ENCODE measurements around the gene DIAPH3.

Gene DIAPH3

GRCh38 chr13:59873856-59874255 lies 289.9 kb downstream of the DIAPH3 start:
- no peak for DNase-seq (ENCODE audit: low spot score)

- no peak for DNase-seq (ENCODE audit: low spot score)
These were observed 290.4 kb downstream of the DIAPH3 start for GRCh38 chr13:59873309-59873708.

- no peak for DNase-seq (ENCODE audit: low spot score)
These were observed 295.9 kb downstream of the DIAPH3 start for GRCh38 chr13:59867867-59868266.

GRCh38 chr13:59865398-59865797 lies 298.3 kb downstream of the DIAPH3 start:
- DNase-seq (ENCODE audit: low spot score) = no peak

- no peak for DNase-seq (ENCODE audit: low spot score)
These were observed 300.1 kb downstream of the DIAPH3 start for GRCh38 chr13:59863621-59864020.

- no peak for DNase-seq (ENCODE audit: low spot score)
These were observed 302.1 kb downstream of the DIAPH3 start for GRCh38 chr13:59861676-59862075.

GRCh38 chr13:59856281-59856810 lies 307.4 kb downstream of the DIAPH3 start:
- no peak for DNase-seq (ENCODE audit: low spot score)

- no peak for DNase-seq (ENCODE audit: low spot score)
These were observed 316.7 kb downstream of the DIAPH3 start for GRCh38 chr13:59846845-59847620.

- DNase-seq (ENCODE audit: low spot score) = no peak
These were observed 320.7 kb downstream of the DIAPH3 start for GRCh38 chr13:59843040-59843439.

GRCh38 chr13:59842507-59842906 lies 321.2 kb downstream of the DIAPH3 start:
- no peak for DNase-seq (ENCODE audit: low spot score)

GRCh38 chr13:59839186-59839585 lies 324.5 kb downstream of the DIAPH3 start:
- DNase-seq (ENCODE audit: low spot score) = no peak

GRCh38 chr13:59837101-59837500 lies 326.6 kb downstream of the DIAPH3 start:
- no peak for DNase-seq (ENCODE audit: low spot score)

- DNase-seq (ENCODE audit: low spot score) = no peak
These were observed 328.2 kb downstream of the DIAPH3 start for GRCh38 chr13:59835569-59835968.

GRCh38 chr13:59834801-59835200 lies 328.9 kb downstream of the DIAPH3 start:
- DNase-seq (ENCODE audit: low spot score) = no peak

GRCh38 chr13:59829690-59830089 lies 334.0 kb downstream of the DIAPH3 start:
- no peak for DNase-seq (ENCODE audit: low spot score)

GRCh38 chr13:59823486-59823885 lies 340.2 kb downstream of the DIAPH3 start:
- DNase-seq (ENCODE audit: low spot score) = peak; percentile 4

GRCh38 chr13:59809564-59809963 lies 354.2 kb downstream of the DIAPH3 start:
- no peak for DNase-seq (ENCODE audit: low spot score)

- DNase-seq (ENCODE audit: low spot score) = no peak
These were observed 356.9 kb downstream of the DIAPH3 start for GRCh38 chr13:59806801-59807200.

- no peak for DNase-seq (ENCODE audit: low spot score)
These were observed 362.4 kb downstream of the DIAPH3 start for GRCh38 chr13:59801107-59801880.

- DNase-seq (ENCODE audit: low spot score) = no peak
These were observed 370.6 kb downstream of the DIAPH3 start for GRCh38 chr13:59793107-59793506.

GRCh38 chr13:59790626-59791025 lies 373.1 kb downstream of the DIAPH3 start:
- no peak for DNase-seq (ENCODE audit: low spot score)

GRCh38 chr13:59789558-59789957 lies 374.2 kb downstream of the DIAPH3 start:
- DNase-seq (ENCODE audit: low spot score) = no peak

- no peak for DNase-seq (ENCODE audit: low spot score)
These were observed 376.0 kb downstream of the DIAPH3 start for GRCh38 chr13:59787679-59788078.
